UCSD-AML1 (cell line): ENCODE results near the gene ACOT11.

ENCODE experiments used
- DNase-seq: peaks from one replicate; lab custom pipeline; 2025; ENCODE audit not compliant: unreplicated experiment; lab: John Stamatoyannopoulos, UW

Gene ACOT11

DNA sequence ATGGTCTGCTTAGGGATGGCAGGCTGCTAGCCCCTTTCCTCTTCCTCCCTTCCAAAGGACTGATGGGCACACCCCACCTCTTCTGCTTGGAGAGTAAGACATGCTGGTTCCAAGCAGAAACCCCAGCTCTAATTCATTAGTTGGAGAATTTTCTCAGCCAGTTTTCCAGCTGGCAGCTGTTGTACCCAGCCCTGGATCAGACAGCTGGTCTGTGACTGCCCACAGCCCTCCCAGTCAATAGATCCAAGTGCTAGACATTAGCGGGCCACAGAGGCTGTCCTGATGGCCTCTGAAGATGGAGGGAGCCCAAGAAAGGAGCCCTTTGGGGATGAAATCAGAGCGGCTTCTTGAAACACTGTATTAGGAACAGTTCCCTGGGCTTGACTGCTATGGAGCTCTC lies 35.8 kb downstream of the ACOT11 start:
- DNase-seq: no peak

- no peak for DNase-seq
Measured at GRCh38 chr1:54584575-54584974, 36.5 kb downstream of the ACOT11 start.

GRCh38 chr1:54585181-54586066 lies 37.4 kb downstream of the ACOT11 start:
- DNase-seq: no peak

DNA sequence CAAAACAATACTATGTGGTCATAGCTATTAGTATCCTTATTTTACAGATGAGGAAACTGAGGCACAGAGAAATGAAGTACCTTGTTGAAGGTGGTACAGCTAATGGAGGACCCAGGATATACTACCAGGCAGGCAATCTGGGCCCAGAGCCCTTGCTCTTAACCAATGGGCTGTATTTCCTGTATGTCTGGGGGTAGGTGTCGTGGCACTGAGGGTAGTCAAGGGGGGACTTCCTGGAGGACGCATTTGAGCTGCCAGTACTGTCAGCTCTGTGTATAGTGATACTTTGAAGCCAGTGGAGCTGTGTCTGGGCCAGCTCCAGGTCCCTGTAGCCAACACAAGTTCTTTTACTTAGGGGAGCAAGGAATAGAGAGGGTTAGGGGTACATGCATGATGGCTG lies 40.3 kb downstream of the ACOT11 start:
- no peak for DNase-seq

DNA sequence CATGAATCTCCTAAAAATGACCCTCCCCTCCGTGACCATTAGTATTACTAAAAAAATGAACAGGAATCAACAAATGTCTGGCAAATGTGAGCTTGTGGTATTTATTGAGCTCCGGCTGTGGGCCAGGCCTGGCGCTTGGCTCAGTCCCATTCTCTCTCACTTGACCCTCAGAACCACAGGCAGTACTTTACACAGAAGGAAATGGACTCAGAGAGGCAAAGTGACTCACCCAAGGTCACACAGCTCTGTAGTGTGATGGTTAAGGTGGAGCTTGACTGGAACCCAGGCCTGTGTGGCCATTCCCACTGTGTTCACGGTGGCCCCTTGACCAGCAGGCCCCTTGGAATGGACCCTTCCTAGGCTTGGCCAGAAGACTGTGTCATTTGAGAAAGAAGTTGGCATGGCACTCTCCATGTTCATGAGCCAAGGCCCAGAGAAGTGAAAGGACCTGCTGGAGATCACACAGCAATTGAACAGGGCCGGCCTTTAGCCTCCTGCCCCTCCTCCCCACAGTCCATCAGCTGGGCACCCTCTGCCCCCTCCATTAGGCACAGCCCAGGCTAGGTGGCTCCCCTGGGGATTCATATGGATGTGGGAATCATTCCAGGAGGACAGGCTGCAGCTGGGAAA lies 43.2 kb downstream of the ACOT11 start:
- no peak for DNase-seq

- no peak for DNase-seq
Measured at GRCh38 chr1:54593571-54594160, 45.6 kb downstream of the ACOT11 start.

- no peak for DNase-seq
Measured at GRCh38 chr1:54594463-54594862, 46.4 kb downstream of the ACOT11 start.

- DNase-seq: no peak
Measured at GRCh38 chr1:54595956-54596498, 48.0 kb downstream of the ACOT11 start.

DNA sequence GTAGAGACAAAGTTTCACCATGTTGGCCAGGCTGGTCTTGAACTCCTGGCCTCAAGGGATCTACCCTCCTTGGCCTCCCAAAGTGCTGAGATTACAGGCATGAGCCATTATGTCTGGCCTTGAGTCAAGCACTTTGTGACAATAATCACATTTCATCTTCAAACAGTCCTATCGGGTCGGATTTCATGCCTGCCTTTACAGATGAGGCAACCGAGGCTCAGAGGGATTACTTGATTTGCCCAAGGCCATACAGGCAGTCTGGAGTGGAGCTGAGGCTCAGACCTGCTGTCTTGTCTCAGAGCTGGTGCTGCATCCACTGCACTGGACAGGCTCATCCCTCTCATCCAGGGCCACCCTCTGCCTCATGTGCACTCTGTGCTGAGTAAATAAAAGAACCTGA lies 48.7 kb downstream of the ACOT11 start:
- no peak for DNase-seq

- DNase-seq: no peak
Measured at GRCh38 chr1:54597455-54598030, 49.5 kb downstream of the ACOT11 start.

DNA sequence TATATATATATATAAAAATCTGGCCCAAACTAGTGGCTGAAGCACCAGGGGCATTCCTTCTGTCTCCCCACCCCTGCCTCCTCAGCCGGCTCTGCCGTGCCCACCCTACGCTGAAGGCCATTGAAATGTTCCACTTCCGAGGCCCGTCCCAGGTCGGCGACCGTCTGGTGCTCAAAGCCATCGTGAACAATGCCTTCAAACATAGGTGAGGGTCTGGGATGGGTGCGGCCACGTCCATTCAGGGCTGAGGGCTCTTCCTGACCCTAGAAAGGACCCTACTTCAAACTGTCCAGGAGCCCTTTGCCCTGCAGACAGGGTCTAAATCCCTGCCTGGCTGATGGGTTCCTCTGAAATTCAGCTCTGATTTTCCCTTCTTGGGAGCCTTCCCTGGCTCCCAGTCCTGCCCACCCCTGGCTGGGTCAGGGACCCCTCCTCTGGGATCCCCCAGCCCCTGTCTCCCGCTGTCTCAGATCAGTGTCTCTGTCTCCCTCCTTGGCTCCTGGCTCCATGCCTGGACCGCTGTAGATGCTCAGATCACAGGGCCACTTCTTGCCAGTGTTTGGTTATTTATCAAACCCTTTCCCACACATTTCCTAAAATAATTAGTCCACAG lies 51.3 kb downstream of the ACOT11 start:
- no peak for DNase-seq

GRCh38 chr1:54600947-54601721 lies 53.1 kb downstream of the ACOT11 start:
- DNase-seq: no peak

- no peak for DNase-seq
Measured at GRCh38 chr1:54601730-54602129, 53.7 kb downstream of the ACOT11 start.

DNA sequence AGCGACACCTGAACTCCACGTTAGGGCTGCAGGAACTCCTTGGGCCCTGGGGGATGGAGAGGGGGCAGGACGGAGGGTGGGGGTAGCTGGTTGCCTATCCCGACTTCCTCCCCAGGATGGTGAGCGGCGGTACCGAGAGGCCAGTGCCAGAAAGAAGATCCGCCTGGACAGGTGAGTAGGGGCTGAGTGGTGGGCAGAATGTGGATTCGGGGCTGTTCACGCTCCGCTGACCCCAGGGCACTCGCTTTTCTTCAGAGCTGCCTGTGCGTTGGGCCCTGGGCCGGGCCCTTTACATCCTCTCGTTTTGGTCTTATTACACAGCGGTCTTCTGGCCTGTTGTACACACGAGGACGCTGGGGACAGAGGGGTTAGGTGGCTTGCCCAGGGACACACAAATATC lies 54.5 kb downstream of the ACOT11 start:
- DNase-seq: no peak

- DNase-seq: no peak
Measured at GRCh38 chr1:54603241-54603640, 55.2 kb downstream of the ACOT11 start.

DNA sequence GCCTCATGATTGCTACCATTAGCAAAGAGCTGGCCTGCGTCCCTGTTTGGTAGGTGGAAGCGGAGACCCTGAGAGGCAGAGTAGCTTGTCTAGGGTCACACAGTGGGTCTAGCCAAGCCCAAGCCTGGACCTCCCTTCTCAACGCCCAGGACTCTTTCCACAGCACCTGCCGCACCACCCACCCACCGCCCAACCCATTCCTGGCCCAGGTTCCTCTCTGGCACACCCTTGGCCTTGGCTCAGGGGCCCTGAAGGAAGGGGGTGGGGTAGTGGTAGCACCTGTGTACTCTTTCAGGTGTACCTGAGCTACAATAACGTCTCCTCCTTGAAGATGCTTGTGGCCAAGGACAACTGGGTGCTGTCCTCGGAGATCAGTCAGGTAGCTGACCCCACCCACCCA lies 56.0 kb downstream of the ACOT11 start:
- DNase-seq: no peak

GRCh38 chr1:54604572-54605370 lies 56.7 kb downstream of the ACOT11 start:
- DNase-seq: peak; percentile 75

GRCh38 chr1:54606096-54606989 lies 58.3 kb downstream of the ACOT11 start:
- DNase-seq: no peak

DNA sequence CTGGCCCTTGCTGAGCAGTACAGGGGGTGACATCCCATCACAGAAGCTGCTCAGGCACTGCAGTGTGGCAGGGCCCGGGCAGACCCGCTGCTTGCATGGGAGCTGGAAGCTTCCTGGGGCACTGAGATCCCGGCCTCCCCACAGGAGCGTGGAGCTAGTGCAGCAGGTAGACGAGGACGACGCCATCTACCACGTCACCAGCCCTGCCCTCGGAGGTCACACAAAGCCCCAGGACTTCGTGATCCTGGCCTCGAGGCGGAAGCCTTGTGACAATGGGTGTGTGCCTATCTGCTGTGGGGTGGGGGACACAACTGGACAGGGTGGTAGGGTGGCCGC lies 58.9 kb downstream of the ACOT11 start:
- no peak for DNase-seq
